Measurements from ENCODE around the gene DHRS4.
"Not testable (repeated sequence)": the region's sequence is repeated elsewhere in the genome, so short reads cannot be mapped to it uniquely, and the experiment has no call there.

The DHRS4 gene

GRCh38 chr14:23941230-23941629, 12.3 kb upstream of the DHRS4 start:
- no peak for DNase-seq (ENCODE audit: low spot score)

DNA sequence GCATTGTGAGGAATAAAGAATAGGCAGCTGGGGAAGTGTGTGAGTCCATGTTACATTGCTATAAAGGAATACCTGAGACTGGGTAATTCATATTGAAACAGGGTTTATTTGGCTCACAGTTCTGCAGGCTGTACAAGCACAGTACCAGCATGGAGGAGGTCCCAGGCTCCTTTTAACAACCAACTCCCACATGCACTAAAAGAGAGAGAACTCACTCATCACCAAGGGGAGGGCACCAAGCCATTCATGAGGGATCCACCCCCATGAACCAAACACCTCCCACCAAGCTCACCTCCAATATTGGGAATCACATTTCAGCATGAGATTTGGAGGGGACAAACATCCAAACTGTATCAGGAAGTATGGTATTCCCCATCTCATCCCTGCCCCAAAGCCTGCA, 11.9 kb upstream of the DHRS4 start:
- no peak for DNase-seq (ENCODE audit: low spot score)

GRCh38 chr14:23942587-23942986, 11.0 kb upstream of the DHRS4 start:
- DNase-seq (ENCODE audit: low spot score): no peak

GRCh38 chr14:23949069-23949468, 4.5 kb upstream of the DHRS4 start:
- not testable (repeated sequence) for DNase-seq (ENCODE audit: low spot score)

DNA sequence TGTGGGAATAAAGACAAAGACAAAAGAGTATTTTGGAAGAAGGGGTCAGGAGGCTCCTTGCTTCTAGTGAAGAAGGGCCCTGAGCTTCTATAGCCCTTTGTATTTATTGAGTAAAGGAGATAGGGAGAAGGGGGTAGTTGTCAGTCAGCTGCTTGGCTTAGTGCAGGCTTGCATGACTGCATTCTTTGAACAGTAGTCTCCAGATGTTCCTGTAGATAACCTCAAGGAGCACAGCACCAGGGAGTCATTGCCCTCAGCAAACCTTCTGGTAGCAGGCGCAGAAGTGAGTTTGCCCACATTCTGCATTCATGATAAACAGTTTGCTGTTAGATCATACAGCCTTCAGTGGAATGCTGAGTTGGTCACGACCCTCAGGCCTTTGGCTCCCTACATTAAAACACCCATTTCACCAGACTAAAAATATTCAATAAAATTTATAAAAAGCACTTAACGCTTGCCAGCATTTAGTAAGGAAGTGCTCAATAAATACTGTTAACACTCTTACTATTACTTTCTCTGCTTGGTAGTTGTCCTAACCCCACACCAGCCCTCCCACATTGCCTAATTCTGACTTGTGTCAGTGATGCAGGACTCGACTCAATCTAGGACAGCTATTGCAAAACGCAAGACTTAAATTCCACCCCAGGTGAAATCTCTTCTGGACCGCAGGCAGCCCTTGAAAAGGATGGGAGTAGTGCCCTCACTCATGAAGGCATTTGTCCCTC, 3.0 kb upstream of the DHRS4 start:
- DNase-seq (ENCODE audit: low spot score): no peak

DNA sequence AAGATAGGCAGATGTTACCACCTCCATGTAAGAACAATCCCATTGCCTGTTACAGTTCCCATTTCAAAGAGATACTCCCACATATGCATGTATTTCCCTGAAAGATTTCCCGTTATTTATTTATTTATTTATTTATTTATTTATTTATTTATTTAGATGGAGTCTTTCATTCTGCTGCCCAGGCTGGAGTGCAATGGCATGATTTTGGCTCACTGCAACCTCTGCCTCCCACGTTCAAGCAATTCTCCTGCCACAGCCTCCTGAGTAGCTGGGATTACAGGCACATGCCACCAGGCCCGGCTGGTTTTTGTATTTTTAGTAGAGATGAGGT, 2.5 kb upstream of the DHRS4 start:
- DNase-seq (ENCODE audit: low spot score): not testable (repeated sequence)

DNA sequence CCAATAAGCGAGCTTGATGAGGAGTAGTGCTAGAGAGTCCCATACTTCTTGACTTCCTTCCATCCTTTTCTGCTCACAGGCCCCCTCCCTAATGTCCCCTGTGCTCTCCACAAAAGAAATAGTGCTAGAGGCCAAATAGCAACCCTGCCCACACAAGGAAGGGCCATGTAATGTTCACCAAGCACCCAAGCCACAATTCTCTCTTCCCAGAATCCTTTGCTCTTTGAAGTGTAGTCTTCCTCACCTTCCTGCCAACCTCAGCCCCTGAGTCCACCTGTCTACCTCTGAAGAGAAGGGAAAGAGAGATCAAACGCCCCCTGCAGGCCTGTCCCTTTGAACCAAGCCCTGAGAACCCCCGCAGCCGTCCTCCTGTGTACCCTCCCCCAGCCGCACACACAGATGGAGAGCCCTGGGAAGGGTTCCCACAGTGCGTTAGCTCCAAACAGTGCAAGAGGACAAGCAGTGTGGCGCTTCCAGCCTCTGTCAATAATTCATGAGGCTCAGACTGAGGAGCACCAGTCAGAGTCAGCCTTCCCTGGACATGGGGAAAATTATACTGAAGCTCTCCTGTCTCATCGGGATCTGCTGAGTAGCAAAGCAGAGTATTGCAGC, 1.9 kb upstream of the DHRS4 start:
- no peak for DNase-seq (ENCODE audit: low spot score)

DNA sequence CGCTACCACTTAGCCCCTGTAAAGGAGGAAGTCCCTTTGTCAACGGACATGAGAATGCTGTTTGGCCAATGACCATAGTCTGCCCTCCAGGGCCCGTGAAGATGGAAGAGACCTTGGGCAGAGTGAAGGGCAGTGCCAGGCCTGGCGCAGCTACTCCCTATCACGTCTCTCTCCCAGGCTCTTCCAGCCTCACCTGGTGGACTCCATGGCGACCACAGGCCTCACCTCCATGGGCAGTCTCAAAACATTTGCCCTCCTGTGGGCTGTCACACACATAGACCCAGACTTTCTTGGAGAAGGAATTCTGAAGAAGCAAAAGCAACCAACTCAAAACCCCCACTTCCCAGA, 480 bp upstream of the DHRS4 start:
- DNase-seq (ENCODE audit: low spot score): not testable (repeated sequence)

DNA sequence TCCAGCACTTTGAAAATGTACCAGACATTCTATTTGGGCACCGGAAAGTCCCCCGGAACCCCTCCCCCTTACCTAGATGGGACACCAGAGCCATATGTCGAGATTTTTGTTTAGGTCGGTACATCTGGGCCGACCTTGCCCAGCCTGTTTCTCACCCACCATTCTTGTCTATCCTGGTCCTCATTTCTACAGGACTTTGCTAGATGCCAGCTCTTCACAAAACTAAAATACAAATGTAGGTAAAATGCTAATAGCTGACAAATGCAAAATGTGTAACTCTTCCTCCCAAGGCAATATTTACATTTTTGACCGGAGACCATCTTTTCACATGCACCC, 677 bp downstream of the DHRS4 start:
- DNase-seq (ENCODE audit: low spot score): not testable (repeated sequence)

DNA sequence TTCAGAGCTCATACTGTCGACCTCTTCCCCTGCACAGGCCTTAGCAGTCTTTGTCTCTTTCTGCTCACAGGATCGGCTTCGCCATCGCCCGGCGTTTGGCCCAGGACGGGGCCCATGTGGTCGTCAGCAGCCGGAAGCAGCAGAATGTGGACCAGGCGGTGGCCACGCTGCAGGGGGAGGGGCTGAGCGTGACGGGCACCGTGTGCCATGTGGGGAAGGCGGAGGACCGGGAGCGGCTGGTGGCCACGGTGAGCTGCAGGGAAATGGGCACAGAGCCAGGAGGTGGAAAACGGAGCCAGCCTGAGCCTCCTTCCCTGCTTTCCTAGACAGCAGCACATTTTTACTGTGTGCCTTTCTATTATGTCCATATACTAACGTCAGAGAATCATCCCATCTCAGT, 1.4 kb downstream of the DHRS4 start:
- DNase-seq (ENCODE audit: low spot score): not testable (repeated sequence)

- not testable (repeated sequence) for DNase-seq (ENCODE audit: low spot score)
These were observed 2.2 kb downstream of the DHRS4 start for GRCh38 chr14:23955811-23956210.

DNA sequence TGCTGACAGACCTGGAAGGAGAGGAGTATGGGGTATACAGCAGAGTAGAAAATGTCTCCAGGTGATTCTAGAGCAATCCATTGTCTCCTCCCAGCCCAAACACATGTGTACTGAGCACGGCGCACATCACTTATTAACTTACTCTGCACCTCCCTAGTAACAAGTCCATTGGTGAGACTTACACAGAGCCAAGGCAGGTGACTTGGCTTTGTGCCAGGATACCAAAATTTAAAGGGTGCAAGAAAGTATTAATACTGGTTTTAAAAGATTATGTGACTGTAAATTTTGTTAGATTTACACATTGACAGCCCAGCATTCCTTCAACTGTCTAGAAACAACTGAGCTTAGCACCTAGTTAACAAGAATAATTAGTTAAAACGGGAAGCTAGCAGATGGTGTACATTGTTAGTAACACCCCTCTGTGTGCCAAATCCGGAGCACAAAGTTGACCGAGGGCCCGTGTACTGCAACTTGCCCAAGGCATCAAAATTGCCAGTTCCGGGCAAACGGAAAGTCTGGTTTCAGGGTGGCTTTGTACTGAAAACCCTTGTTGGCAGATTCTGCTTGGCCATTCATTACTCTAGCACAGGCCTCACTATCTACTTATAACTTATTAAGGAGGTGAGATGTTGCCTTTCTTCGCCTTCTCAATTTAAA, 4.5 kb downstream of the DHRS4 start:
- not testable (repeated sequence) for DNase-seq (ENCODE audit: low spot score)

DNA sequence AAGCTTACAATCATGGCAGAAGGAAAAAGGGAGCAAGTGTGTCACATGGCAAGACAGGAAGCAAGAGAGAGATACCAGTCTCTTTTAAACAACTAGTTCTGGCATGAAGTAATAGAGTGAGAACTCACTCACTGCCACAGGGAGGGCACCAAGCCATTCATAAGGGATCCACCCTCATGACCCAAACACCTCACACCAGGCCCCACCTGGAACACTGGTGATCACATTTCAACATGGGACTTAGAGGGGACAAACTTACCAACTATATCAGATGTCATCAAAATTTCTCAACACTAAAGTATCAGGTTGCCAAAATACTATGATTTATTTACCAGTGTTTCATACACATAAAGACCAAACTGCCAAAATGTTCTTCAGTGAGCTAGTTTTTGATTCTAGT, 7.3 kb downstream of the DHRS4 start:
- not testable (repeated sequence) for DNase-seq (ENCODE audit: low spot score)

- not testable (repeated sequence) for DNase-seq (ENCODE audit: low spot score)
These were observed 8.1 kb downstream of the DHRS4 start for GRCh38 chr14:23961704-23962103.

- not testable (repeated sequence) for DNase-seq (ENCODE audit: low spot score)
These were observed 15.5 kb downstream of the DHRS4 start for GRCh38 chr14:23969130-23969480.

DNA sequence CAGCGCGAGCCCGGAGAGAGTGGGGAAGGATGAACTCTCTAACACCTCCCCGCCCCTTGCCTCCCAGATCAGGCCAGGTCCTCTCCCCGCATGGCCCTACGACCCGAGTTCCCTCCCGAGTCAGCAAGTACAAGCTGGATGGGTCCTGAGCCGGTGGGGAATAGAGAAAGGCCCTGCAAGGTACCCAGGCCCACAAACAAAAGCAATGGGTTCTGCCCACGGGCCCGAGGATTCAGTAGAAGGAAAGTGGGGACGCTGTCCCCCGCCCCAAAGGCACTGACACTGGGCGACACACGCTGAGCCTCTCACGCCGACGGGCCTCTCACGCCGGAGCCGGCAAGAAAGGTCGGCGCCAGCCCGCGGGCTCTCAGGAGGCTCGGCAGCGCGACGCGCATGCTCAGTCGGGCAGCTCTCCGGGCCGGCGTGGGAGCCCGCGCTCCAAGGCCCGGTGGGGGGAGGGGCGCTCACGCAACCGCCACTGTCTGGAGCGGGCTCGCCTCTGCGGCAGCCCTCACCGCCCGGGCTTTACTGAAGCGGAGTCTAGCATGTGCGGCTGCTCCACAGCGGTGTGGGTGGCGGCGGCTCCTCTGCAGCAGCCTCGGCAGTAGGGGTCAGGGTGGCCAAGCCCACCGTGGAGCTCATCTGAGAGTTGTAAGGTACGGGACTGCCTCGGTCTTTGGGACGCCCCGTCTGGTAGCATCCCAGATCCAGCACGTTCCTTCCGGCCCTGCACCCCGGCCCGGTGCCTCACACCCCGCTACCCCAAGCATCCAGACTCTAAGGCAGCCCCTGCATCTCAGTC, 16.1 kb downstream of the DHRS4 start:
- DNase-seq (ENCODE audit: low spot score): not testable (repeated sequence)

- not testable (repeated sequence) for DNase-seq (ENCODE audit: low spot score)
These were observed 16.7 kb downstream of the DHRS4 start for GRCh38 chr14:23970283-23970659.

DNA sequence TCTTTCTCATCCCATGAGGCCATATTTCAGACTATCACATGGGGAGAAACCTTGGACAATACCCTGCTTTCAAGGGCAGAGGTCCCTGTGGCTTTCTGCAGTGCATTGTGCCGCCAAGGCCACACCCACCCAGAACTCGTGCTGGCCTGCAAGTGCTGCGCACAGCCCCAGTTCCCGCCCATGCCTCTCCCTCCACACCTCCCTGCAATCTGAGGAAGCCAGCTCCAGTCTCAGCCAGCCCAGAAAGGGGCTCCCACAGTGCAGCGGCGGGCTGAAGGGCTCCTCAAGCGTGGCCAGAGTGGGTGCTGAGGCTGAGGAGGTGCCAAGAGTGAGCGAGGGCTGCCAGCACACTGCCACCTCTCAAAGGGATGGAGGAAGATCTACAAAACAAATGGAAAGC, 19.6 kb downstream of the DHRS4 start:
- DNase-seq (ENCODE audit: low spot score): not testable (repeated sequence)

- DNase-seq (ENCODE audit: low spot score): not testable (repeated sequence)
These were observed 20.5 kb downstream of the DHRS4 start for GRCh38 chr14:23974041-23974440.

DNA sequence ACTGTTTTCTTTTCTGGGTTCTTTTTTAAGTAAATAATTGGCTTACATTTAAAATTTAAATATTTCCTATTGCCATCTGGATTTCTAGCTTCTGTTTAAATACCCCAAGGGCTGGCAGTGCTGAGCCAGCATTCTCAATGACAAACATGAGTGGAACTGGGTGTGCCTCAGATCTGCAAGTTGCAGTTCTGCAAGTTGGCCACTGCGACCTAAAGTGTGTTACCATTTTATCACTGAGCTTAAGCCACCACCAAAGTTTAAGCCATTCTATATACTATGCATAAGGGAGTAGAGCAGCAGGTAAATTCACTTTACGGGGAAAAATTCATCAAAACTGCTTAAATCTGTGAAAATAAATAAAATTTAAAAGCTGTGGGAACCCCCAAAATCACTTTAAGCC, 23.6 kb downstream of the DHRS4 start:
- not testable (repeated sequence) for DNase-seq (ENCODE audit: low spot score)

- DNase-seq (ENCODE audit: low spot score): not testable (repeated sequence)
These were observed 28.6 kb downstream of the DHRS4 start for GRCh38 chr14:23981951-23982813.

Measured in COLO829 (cell line).